H1 (cell line): Measurements from ENCODE around the gene GPR155. TPM values are rescaled to one million over a fixed set of nuclear protein-coding genes. Genes with fewer than 3 reads are reported as not detected.

Experiments used
- EP300 ChIP-seq, 2 experiments: IDR thresholded peaks; 1 replicate in 1 of 2; 2 replicates in 1 of 2; pipeline ENCODE4 v1.6.1; 2011 to 2012; ENCODE audit warnings: low read depth in 2 of 2, low read length in 2 of 2, mild to moderate bottlenecking in 2 of 2, borderline replicate concordance in 1 of 2, inconsistent platforms in 1 of 2, moderate library complexity in 1 of 2
- PHF8 ChIP-seq: fragments of 200-600 bp; sonication (generic); conservative IDR thresholded peaks from 2 replicates; pipeline ENCODE4 v1.7.1; 2012; ENCODE audit warnings: low read depth, mild to moderate bottlenecking, inconsistent platforms, low read length, moderate library complexity
- RAD21 ChIP-seq, 2 experiments: IDR thresholded peaks in 1 of 2; conservative IDR thresholded peaks in 1 of 2; 2 replicates each; pipeline ENCODE4 v1.6.1; 2011; ENCODE audit warnings: low read depth in 2 of 2, low read length in 2 of 2, improper control_type of control experiment in 1 of 2, inconsistent platforms in 1 of 2, mild to moderate bottlenecking in 1 of 2, moderate library complexity in 1 of 2
- SIN3A ChIP-seq, 2 experiments: IDR thresholded peaks in 1 of 2; conservative IDR thresholded peaks in 1 of 2; 2 replicates each; pipeline ENCODE4 v1.6.1; 2011 to 2012; ENCODE audit warnings: low read length in 2 of 2, improper control_type of control experiment in 1 of 2, low read depth in 1 of 2, mild to moderate bottlenecking in 1 of 2
- ZNF274 ChIP-seq: IDR thresholded peaks from 2 replicates; pipeline ENCODE4 v1.7.0; 2012; ENCODE audit warnings: low read length, borderline replicate concordance; ENCODE audit errors: extremely low read depth
- polyA plus RNA-seq, 7 experiments: library from polyadenylated mRNA; depleted of rRNA in 3 of 7; stranded (reverse) in 5 of 7; unstranded in 2 of 7; fragments of >200 nt in 5 of 7; fragments of 200-250 nt in 2 of 7; gene quantifications; 1 replicate in 5 of 7; 2 replicates in 1 of 7; 4 replicates in 1 of 7; pipeline versions ENCODE4 v1.2.1 to v1.2.3, GENCODE V29; 2011 to 2013; ENCODE audit warnings: missing spikeins in 2 of 7, mixed read lengths in 2 of 7
- total RNA-seq: library from RNA; stranded (reverse); fragmentation: NEBNext Ultra II Directional; extraction: Animal tissue kit (Norgen Biotek cat#: 25700); gene quantifications from 2 replicates; pipeline ENCODE4 v1.2.1, GENCODE V29; 2021
- TF ChIP-seq, protein P1 (sequence below): fragments of 300-600 bp; sonication (generic); IDR thresholded peaks from 2 replicates; pipeline ENCODE4 v1.7.1; 2012; ENCODE audit warnings: low read length, moderate library complexity, mild to moderate bottlenecking, inconsistent platforms; ENCODE audit not compliant: insufficient replicate concordance
- TF ChIP-seq, protein P2 (sequence below): IDR thresholded peaks from 2 replicates; pipeline ENCODE4 v1.6.1; 2011; ENCODE audit warnings: low read length, improper control_type of control experiment
- TF ChIP-seq, protein P3 (sequence below): IDR thresholded peaks from 2 replicates; pipeline ENCODE4 v1.6.1; 2012; ENCODE audit warnings: inconsistent platforms

GPR155 gene
- total and polyA plus RNA-seq, 2 of the 8 experiments (the other 6 are each of a cell fraction or from before 2014, with no cell fraction given): 0.26 to 2.1 TPM

DNA sequence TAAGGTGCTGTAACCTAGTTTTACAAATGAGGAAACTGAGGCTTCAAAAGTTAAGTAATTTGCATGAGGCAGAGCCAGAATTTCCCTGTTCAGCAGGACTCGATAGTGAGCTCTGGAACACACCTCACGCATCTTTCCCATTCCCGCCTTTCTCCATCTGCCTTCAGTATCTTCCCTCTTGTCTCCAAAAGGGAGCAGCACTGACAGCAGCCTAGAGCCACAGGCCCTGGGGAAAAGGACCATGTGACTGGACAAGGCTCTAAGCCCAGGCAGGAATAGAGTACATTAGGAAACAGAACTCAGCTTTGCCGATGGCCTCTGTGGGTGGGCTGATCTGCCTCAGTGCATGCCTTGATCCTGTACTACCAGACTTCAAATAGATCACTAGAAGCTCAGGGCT, 21.5 kb downstream of the GPR155 start (continued):
- TF ChIP-seq, protein P1, sequence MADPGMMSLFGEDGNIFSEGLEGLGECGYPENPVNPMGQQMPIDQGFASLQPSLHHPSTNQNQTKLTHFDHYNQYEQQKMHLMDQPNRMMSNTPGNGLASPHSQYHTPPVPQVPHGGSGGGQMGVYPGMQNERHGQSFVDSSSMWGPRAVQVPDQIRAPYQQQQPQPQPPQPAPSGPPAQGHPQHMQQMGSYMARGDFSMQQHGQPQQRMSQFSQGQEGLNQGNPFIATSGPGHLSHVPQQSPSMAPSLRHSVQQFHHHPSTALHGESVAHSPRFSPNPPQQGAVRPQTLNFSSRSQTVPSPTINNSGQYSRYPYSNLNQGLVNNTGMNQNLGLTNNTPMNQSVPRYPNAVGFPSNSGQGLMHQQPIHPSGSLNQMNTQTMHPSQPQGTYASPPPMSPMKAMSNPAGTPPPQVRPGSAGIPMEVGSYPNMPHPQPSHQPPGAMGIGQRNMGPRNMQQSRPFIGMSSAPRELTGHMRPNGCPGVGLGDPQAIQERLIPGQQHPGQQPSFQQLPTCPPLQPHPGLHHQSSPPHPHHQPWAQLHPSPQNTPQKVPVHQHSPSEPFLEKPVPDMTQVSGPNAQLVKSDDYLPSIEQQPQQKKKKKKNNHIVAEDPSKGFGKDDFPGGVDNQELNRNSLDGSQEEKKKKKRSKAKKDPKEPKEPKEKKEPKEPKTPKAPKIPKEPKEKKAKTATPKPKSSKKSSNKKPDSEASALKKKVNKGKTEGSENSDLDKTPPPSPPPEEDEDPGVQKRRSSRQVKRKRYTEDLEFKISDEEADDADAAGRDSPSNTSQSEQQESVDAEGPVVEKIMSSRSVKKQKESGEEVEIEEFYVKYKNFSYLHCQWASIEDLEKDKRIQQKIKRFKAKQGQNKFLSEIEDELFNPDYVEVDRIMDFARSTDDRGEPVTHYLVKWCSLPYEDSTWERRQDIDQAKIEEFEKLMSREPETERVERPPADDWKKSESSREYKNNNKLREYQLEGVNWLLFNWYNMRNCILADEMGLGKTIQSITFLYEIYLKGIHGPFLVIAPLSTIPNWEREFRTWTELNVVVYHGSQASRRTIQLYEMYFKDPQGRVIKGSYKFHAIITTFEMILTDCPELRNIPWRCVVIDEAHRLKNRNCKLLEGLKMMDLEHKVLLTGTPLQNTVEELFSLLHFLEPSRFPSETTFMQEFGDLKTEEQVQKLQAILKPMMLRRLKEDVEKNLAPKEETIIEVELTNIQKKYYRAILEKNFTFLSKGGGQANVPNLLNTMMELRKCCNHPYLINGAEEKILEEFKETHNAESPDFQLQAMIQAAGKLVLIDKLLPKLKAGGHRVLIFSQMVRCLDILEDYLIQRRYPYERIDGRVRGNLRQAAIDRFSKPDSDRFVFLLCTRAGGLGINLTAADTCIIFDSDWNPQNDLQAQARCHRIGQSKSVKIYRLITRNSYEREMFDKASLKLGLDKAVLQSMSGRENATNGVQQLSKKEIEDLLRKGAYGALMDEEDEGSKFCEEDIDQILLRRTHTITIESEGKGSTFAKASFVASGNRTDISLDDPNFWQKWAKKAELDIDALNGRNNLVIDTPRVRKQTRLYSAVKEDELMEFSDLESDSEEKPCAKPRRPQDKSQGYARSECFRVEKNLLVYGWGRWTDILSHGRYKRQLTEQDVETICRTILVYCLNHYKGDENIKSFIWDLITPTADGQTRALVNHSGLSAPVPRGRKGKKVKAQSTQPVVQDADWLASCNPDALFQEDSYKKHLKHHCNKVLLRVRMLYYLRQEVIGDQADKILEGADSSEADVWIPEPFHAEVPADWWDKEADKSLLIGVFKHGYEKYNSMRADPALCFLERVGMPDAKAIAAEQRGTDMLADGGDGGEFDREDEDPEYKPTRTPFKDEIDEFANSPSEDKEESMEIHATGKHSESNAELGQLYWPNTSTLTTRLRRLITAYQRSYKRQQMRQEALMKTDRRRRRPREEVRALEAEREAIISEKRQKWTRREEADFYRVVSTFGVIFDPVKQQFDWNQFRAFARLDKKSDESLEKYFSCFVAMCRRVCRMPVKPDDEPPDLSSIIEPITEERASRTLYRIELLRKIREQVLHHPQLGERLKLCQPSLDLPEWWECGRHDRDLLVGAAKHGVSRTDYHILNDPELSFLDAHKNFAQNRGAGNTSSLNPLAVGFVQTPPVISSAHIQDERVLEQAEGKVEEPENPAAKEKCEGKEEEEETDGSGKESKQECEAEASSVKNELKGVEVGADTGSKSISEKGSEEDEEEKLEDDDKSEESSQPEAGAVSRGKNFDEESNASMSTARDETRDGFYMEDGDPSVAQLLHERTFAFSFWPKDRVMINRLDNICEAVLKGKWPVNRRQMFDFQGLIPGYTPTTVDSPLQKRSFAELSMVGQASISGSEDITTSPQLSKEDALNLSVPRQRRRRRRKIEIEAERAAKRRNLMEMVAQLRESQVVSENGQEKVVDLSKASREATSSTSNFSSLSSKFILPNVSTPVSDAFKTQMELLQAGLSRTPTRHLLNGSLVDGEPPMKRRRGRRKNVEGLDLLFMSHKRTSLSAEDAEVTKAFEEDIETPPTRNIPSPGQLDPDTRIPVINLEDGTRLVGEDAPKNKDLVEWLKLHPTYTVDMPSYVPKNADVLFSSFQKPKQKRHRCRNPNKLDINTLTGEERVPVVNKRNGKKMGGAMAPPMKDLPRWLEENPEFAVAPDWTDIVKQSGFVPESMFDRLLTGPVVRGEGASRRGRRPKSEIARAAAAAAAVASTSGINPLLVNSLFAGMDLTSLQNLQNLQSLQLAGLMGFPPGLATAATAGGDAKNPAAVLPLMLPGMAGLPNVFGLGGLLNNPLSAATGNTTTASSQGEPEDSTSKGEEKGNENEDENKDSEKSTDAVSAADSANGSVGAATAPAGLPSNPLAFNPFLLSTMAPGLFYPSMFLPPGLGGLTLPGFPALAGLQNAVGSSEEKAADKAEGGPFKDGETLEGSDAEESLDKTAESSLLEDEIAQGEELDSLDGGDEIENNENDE: no peak
- TF ChIP-seq, protein P2, sequence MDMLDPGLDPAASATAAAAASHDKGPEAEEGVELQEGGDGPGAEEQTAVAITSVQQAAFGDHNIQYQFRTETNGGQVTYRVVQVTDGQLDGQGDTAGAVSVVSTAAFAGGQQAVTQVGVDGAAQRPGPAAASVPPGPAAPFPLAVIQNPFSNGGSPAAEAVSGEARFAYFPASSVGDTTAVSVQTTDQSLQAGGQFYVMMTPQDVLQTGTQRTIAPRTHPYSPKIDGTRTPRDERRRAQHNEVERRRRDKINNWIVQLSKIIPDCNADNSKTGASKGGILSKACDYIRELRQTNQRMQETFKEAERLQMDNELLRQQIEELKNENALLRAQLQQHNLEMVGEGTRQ: peak; percentile 45; the same call in 1 of the 2 replicates
- peak; percentile 22 to 48; a peak in 2 of 4 replicates for TF ChIP-seq RAD21 (IDR thresholded peaks at IDR 0.05 in 1 of 2, conservative IDR thresholded peaks at IDR 0.05 in 1 of 2; ENCODE audit: low read depth in 2 of 2, low read length in 2 of 2)
- no peak for TF ChIP-seq PHF8
- TF ChIP-seq ZNF274: no peak
- TF ChIP-seq, protein P3, sequence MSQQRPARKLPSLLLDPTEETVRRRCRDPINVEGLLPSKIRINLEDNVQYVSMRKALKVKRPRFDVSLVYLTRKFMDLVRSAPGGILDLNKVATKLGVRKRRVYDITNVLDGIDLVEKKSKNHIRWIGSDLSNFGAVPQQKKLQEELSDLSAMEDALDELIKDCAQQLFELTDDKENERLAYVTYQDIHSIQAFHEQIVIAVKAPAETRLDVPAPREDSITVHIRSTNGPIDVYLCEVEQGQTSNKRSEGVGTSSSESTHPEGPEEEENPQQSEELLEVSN: peak; percentile 99
- no peak for TF ChIP-seq EP300 (IDR thresholded peaks at IDR 0.05; ENCODE audit: borderline replicate concordance in 1 of 2, low read depth in 2 of 2, low read length in 2 of 2)
- no peak for TF ChIP-seq SIN3A (conservative IDR thresholded peaks at IDR 0.05 in 1 of 2, IDR thresholded peaks at IDR 0.05 in 1 of 2; ENCODE audit: low read depth in 1 of 2, low read length in 2 of 2)
